ENCODE measurements around the gene MEIOB.

The MEIOB gene

DNA sequence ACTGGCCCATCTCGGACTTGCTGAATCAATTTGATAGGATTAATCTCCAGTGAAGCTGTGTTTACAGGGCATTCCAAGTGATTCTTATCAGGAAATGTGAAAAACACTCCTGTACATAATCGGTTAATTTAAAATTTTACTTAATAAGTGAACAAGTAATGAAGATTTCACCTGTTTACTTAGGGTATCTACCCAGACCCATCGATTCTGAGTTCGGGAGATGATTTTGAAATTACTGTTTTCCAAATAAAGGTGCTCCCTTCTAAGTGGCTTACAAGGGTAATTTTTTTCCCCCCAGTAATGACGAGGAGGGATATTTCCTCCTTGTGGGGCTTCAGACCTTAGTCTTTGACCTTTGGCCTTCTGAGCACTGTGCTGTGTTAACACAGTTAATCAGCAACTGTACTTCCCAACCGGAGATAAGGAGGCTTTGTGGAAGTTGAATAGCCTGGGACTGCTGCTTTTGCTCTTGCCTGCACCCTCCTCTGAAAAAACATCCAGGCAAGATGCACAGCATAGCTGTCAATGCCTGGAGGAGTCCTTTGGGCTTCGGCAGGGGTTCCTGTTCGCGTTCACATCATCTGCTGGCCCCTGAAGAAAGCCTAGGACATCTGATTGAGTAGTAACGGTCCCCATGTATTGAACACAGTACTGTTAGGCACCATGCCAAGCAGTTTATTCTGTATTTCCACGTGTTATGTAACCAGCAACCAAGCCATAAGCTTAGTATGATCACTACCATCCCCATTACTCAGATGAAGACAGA lies 43.1 kb downstream of the MEIOB start:
- Histone ChIP-seq H3K4me1 (ENCODE audit: control insufficient read depth, insufficient read depth, low read length) (peaks cover 2% of the 10 kb centered on the region; the same call in 1 of the 2 replicates), H3K9me3 (ENCODE audit: control insufficient read depth, insufficient read depth, low read length) (no peaks in the 10 kb centered on the region), H3K4me3 (ENCODE audit: low read length) (no peak overlapping the region), H3K27me3 (ENCODE audit: control insufficient read depth, insufficient read depth, low read length) (no peaks in the 10 kb centered on the region), H3K27ac (ENCODE audit: low read length) (no peak overlapping the region), H3K36me3 (ENCODE audit: control insufficient read depth, insufficient read depth, low read length) (no peaks in the 10 kb centered on the region)
- WGBS (ENCODE audit: insufficient coverage, insufficient read length), result no CpG with 5 or more reads among the region's 11 CpGs
- DNase-seq (ENCODE audit: low read depth, low spot score), result no peak

DNA sequence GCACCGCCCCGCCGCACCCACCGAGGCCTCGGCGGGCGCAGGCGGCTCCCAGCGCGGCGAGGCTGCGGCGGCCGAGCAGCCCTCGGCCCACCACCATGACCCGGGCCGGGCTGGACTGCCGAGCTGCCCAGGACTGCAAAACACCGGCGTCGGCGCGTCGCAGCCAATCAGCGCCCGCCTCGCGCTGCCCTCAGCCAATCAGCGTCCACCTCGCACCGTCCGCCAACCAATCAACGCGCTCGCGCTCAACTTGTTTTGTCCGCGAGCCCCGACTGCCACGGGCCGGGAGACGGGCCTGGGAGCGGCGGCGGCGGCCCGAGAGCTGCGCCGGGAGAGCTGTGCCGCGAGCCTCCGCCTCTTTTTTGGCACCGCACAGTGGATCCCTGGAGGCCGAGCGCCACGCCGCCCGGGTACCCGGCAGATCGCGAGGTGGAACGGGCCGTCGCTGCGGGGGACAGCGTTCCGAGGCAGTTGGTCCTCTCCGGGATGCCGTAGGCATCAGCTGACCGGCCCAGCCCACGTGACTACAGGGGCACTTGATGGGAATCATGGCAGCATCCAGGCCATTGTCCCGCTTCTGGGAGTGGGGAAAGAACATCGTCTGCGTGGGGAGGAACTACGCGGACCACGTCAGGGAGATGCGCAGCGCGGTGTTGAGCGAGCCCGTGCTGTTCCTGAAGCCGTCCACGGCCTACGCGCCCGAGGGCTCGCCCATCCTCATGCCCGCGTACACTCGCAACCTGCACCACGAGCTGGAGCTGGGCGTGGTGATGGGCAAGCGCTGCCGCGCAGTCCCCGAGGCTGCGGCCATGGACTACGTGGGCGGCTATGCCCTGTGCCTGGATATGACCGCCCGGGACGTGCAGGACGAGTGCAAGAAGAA lies 45.0 kb downstream of the MEIOB start, which contains the start of the genes FAHD1 and HAGH:
Gene FAHD1 (plus strand): TSS at position 516 of the 883 bp plus-strand sequence. CDS start 33 bp downstream, at position 549.
Gene HAGH (minus strand): TSS at position 135 of the 883 bp plus-strand sequence. CDS start 38 bp downstream, at position 97.
- Histone ChIP-seq H3K27ac (ENCODE audit: low read length) (no peak within 1 kb of the TSS), H3K4me1 (ENCODE audit: control insufficient read depth, insufficient read depth, low read length) (peaks cover 2% of the 10 kb centered on the region; the same call in 1 of the 2 replicates), H3K4me3 (ENCODE audit: low read length) (peak within 1 kb of the TSS; percentile 94), H3K27me3 (ENCODE audit: control insufficient read depth, insufficient read depth, low read length) (no peaks in the 10 kb centered on the region), H3K36me3 (ENCODE audit: control insufficient read depth, insufficient read depth, low read length) (0 out of 2 replicates have a peak, but pooled peaks cover 3% of the 10 kb centered on the region), H3K9me3 (ENCODE audit: control insufficient read depth, insufficient read depth, low read length) (no peaks in the 10 kb centered on the region)
- WGBS (ENCODE audit: insufficient coverage, insufficient read length), result no CpG with 5 or more reads among the region's 104 CpGs
- peak; percentile 84 for DNase-seq (ENCODE audit: low read depth, low spot score)

DNA sequence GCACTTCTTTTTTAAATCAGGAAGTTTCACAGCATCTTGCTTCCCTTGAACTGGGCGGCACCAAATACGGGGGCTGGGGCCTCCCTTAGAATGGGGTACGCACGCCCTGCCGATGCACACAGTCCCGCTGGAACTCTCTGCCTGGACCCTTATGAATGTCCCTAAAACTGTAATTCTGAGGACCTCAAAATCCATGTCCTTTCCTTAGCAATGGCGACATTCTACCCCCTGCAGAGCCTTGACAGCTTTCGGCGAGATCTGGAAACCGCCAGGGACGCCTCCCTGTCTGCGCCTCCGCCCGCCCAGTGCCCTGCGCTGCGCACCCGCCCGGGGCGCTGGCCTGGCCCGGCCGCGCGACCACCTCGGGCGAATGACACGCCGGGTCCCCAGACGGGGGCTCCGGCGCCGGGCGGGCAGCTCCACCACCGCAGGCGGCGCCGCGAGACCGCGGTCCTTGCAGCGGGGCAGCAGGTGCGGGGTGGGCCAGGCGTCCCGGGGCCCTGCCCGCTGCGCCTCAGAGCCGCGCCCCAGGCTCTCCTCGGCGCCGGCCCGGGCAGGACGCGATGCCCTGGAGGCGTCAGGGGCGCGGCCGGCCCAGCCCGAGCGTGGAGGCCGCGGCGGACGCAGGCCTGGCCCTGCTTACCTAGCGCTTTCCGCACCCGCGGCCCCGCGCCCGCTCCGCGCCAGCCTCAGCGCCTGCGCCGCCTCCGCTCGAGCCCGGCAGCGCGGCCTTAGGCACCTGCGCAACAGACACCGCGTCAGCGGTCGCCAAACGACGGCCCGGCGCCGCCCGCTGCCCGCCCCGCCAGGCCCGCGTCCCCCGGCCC lies 45.9 kb downstream of the MEIOB start:
- Histone ChIP-seq H3K27me3 (ENCODE audit: control insufficient read depth, insufficient read depth, low read length) (no peaks in the 10 kb centered on the region), H3K27ac (ENCODE audit: low read length) (no peak overlapping the region), H3K36me3 (ENCODE audit: control insufficient read depth, insufficient read depth, low read length) (0 out of 2 replicates have a peak, but pooled peaks cover 3% of the 10 kb centered on the region), H3K9me3 (ENCODE audit: control insufficient read depth, insufficient read depth, low read length) (no peaks in the 10 kb centered on the region), H3K4me3 (ENCODE audit: low read length) (peak overlapping the region; percentile 94), H3K4me1 (ENCODE audit: control insufficient read depth, insufficient read depth, low read length) (peaks cover 2% of the 10 kb centered on the region; the same call in 1 of the 2 replicates)
- no CpG with 5 or more reads among the region's 96 CpGs for WGBS (ENCODE audit: insufficient coverage, insufficient read length)
- DNase-seq (ENCODE audit: low read depth, low spot score), result no peak

DNA sequence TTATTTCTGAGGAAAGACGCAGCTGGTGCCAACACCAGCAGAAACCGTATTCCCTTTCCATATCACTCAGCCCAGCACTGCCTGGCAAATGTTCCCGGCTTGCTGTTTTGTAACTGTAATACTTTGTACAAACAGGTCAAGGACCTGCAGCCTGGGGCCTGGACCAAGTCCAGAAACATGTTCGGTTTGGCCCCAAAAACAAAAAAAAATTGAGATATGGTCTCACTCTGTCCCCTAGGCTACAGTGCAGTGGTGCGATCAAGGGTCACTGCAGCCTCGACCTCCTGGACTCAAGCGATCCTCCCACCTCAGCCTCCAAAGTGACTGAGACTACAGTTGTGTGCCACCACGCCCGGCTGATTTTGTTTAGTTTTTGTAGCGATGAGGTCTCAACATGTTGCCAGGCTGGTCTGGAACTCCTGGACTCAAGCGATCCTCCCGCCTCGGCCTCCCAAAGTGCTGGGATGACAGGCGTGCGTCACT lies 46.5 kb downstream of the MEIOB start:
- Histone ChIP-seq H3K4me1 (ENCODE audit: control insufficient read depth, insufficient read depth, low read length) (peaks cover 2% of the 10 kb centered on the region; the same call in 1 of the 2 replicates), H3K9me3 (ENCODE audit: control insufficient read depth, insufficient read depth, low read length) (no peaks in the 10 kb centered on the region), H3K4me3 (ENCODE audit: low read length) (no peak overlapping the region; the same call in 1 of the 2 replicates), H3K27me3 (ENCODE audit: control insufficient read depth, insufficient read depth, low read length) (no peaks in the 10 kb centered on the region), H3K27ac (ENCODE audit: low read length) (no peak overlapping the region), H3K36me3 (ENCODE audit: control insufficient read depth, insufficient read depth, low read length) (0 out of 2 replicates have a peak, but pooled peaks cover 3% of the 10 kb centered on the region)
- DNase-seq (ENCODE audit: low read depth, low spot score), result no peak
- WGBS (ENCODE audit: insufficient coverage, insufficient read length), result no CpG with 5 or more reads among the region's 15 CpGs

DNA sequence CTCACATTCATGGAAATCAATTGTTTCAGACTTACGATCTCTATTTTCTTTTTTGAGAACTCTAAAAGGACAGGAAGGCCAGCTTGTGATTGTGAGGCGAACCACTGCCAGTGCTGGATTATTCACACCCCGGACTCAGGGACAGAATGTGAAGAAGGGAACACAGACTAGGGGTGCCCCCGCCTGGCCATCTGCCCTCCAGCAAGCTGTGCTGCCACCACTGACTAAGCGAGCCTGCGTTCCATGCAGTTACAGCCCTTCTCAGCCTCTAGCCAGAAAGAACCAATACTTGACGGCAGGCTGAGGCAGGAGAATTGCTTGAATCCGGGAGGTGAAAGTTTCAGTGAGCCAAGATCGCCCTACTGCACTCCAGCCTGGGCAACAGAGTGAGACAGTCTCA lies 48.1 kb downstream of the MEIOB start:
- WGBS (ENCODE audit: insufficient coverage, insufficient read length), result no CpG with 5 or more reads among the region's 9 CpGs
- Histone ChIP-seq H3K27me3 (ENCODE audit: control insufficient read depth, insufficient read depth, low read length) (no peaks in the 10 kb centered on the region), H3K36me3 (ENCODE audit: control insufficient read depth, insufficient read depth, low read length) (peaks cover 8% of the 10 kb centered on the region; the same call in 1 of the 2 replicates), H3K9me3 (ENCODE audit: control insufficient read depth, insufficient read depth, low read length) (no peaks in the 10 kb centered on the region), H3K4me1 (ENCODE audit: control insufficient read depth, insufficient read depth, low read length) (peaks cover 2% of the 10 kb centered on the region; the same call in 1 of the 2 replicates), H3K27ac (ENCODE audit: low read length) (no peak overlapping the region), H3K4me3 (ENCODE audit: low read length) (no peak overlapping the region)
- no peak for DNase-seq (ENCODE audit: low read depth, low spot score)

DNA sequence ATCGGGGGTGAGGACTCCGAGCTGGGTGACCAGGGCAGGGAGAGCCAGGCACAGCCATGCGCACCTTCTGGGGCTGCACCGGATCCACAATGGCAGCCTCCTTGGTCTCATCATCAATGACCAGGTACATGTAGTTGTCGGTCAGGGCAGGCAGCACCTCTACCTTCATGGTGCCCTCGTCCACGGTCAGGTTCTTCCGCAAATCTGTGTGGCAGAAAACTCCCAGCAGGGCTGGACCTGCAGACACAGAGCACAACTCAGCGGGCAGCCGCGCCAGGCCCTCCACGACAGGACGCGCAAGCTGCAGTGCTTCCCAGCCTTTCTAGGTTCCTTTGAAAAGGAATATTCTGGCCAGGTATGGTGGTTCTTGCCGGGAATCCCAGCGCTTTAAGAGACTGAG lies 49.2 kb downstream of the MEIOB start:
- H3K36me3 ChIP-seq (ENCODE audit: control insufficient read depth, insufficient read depth, low read length), result peaks cover 8% of the 10 kb centered on the region; the same call in 1 of the 2 replicates
- H3K4me3 ChIP-seq (ENCODE audit: low read length), result no peak overlapping the region
- H3K27ac ChIP-seq (ENCODE audit: low read length), result no peak overlapping the region
- DNase-seq (ENCODE audit: low read depth, low spot score), result no peak
- no peaks in the 10 kb centered on the region for H3K9me3 ChIP-seq (ENCODE audit: control insufficient read depth, insufficient read depth, low read length)
- no CpG with 5 or more reads among the region's 16 CpGs for WGBS (ENCODE audit: insufficient coverage, insufficient read length)
- no peaks in the 10 kb centered on the region for H3K27me3 ChIP-seq (ENCODE audit: control insufficient read depth, insufficient read depth, low read length)
- H3K4me1 ChIP-seq (ENCODE audit: control insufficient read depth, insufficient read depth, low read length), result peaks cover 2% of the 10 kb centered on the region; the same call in 1 of the 2 replicates

DNA sequence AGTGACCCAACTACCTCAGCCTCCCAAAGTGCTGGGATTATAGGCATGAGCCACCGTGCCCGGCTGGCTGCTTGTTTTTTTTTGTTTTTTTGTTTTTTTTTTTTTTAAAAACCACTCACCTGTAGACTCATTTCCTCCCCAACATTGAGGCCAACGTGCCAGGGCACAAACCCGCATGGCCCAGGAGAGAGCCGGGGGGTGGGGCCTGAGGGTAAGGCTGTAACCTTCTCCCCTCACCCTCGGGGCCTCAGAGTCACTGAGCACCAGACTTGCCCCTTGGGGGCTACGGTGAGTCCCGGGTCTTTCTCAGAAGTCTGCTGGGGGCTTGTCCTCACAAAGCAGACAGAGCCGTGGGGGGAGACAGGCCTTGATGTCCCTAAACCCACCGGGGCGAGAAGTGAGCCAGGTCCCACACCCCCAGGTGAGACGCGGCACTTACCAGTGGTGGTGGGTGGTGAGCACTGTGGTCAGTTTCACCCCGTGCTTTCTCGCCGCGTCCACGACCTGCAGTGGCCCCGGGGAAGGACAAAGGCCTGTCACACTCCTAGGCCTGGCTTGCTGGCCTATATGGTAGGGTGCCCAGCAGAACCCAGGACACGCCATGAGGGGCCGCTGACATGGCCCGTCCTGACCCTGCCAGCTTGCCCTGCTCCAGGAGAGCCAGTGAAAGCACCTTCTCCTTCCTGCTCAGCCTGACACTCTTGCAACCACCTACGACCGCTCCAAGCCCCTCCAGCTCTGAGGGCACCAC lies 49.9 kb downstream of the MEIOB start:
- peaks cover 2% of the 10 kb centered on the region; the same call in 1 of the 2 replicates for H3K4me1 ChIP-seq (ENCODE audit: control insufficient read depth, insufficient read depth, low read length)
- peaks cover 8% of the 10 kb centered on the region; the same call in 1 of the 2 replicates for H3K36me3 ChIP-seq (ENCODE audit: control insufficient read depth, insufficient read depth, low read length)
- H3K27me3 ChIP-seq (ENCODE audit: control insufficient read depth, insufficient read depth, low read length), result no peaks in the 10 kb centered on the region
- H3K27ac ChIP-seq (ENCODE audit: low read length), result no peak overlapping the region
- no peaks in the 10 kb centered on the region for H3K9me3 ChIP-seq (ENCODE audit: control insufficient read depth, insufficient read depth, low read length)
- WGBS (ENCODE audit: insufficient coverage, insufficient read length), result no CpG with 5 or more reads among the region's 24 CpGs
- no peak overlapping the region for H3K4me3 ChIP-seq (ENCODE audit: low read length)
- DNase-seq (ENCODE audit: low read depth, low spot score), result no peak

DNA sequence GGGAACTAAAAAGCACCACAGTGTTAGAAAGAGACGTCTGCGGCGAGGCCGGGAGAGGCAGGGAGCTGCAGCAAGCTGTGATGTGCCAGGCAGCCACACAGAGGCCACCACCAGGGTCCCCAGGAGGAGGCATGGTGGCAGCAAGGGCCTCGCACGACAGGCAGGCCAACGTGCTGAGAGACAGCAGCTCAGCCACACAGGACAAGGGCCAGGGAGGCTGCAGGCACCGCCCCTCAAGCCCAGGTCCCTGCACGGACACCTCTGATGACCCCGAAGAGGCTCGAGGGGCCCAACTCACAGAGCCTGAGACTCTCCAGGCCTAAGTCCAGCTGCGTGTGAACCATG lies 51.0 kb downstream of the MEIOB start:
- H3K36me3 ChIP-seq (ENCODE audit: control insufficient read depth, insufficient read depth, low read length), result peaks cover 14% of the 10 kb centered on the region; the same call in 1 of the 2 replicates
- no CpG with 5 or more reads among the region's 12 CpGs for WGBS (ENCODE audit: insufficient coverage, insufficient read length)

More for the DNA sequence above, 51.0 kb downstream of the MEIOB start:
- DNase-seq (ENCODE audit: low read depth, low spot score), result no peak
- no peaks in the 10 kb centered on the region for H3K27me3 ChIP-seq (ENCODE audit: control insufficient read depth, insufficient read depth, low read length)
- H3K4me3 ChIP-seq (ENCODE audit: low read length), result no peak overlapping the region
- H3K9me3 ChIP-seq (ENCODE audit: control insufficient read depth, insufficient read depth, low read length), result no peaks in the 10 kb centered on the region
- no peak overlapping the region for H3K27ac ChIP-seq (ENCODE audit: low read length)
- peaks cover 2% of the 10 kb centered on the region; the same call in 1 of the 2 replicates for H3K4me1 ChIP-seq (ENCODE audit: control insufficient read depth, insufficient read depth, low read length)

Measured in iPS DF 6.9 (cell line).